ENCODE measurements around the gene SLC26A9. TPM values are rescaled to one million over a fixed set of nuclear protein-coding genes. Genes with fewer than 3 reads are reported as not detected.
"Not testable (repeated sequence)": the region's sequence is repeated elsewhere in the genome, so short reads cannot be mapped to it uniquely, and the experiment has no call there.

SLC26A9 gene
- total and polyA plus RNA-seq, 9 of the 15 experiments (the other 6 are each of a cell fraction or from before 2014, with no cell fraction given), result 0.03 TPM; not detected in 8

GRCh38 chr1:205891481-205891880 lies 51.8 kb downstream of the SLC26A9 start:
- in situ Hi-C loops (cut with MboI); H3K27ac ChIP-seq (ENCODE audit: extremely low read depth, low read depth, low read length); H3K4me2 ChIP-seq (ENCODE audit: insufficient read depth, low read length); BruUV-seq (replicated peaks); H3K9me1 ChIP-seq (ENCODE audit: control insufficient read depth, insufficient read depth, low read length); H3K9ac ChIP-seq (ENCODE audit: insufficient read depth in 1 of 2, low read depth in 2 of 2, low read length in 2 of 2); ATAC-seq; intact Hi-C loops (cut with micrococcal nuclease); H2AFZ ChIP-seq (ENCODE audit: low read depth, low read length); H4K20me1 ChIP-seq (replicated peaks; ENCODE audit: control insufficient read depth, insufficient read depth, low read length); H3K79me2 ChIP-seq (ENCODE audit: control insufficient read depth, insufficient read depth, low read length); DNase-seq (ENCODE audit: extremely low read depth in 1 of 4, low spot score in 3 of 4); H3K4me3 ChIP-seq; H3K4me1 ChIP-seq (replicated peaks in 1 of 2; ENCODE audit: control insufficient read depth in 2 of 2, insufficient read depth in 2 of 2, low read length in 2 of 2); H3K36me3 ChIP-seq (ENCODE audit: control insufficient read depth, insufficient read depth, low read length); H3K9me3 ChIP-seq (replicated peaks; ENCODE audit: control insufficient read depth, insufficient read depth, low read depth, low read length); CTCF ChIA-PET (ENCODE audit: low intra/inter-chr PET ratio); FAIRE-seq; H3K27me3 ChIP-seq (ENCODE audit: control insufficient read depth in 2 of 2, insufficient read depth in 2 of 2, low read length in 2 of 2): not testable (repeated sequence)
- 0% methylated on average over 2 of the region's 2 CpGs for WGBS (ENCODE audit: insufficient coverage, low coverage, missing lambda C conversion rate)
- POLR2A ChIA-PET, result interaction anchor here (1.5 kb wide), 1 partner anchor 86 kb away, joined by 3 read pairs; no protein-coding TSS in a partner anchor

- H3K4me1 ChIP-seq (replicated peaks in 1 of 2; ENCODE audit: control insufficient read depth in 2 of 2, insufficient read depth in 2 of 2, low read length in 2 of 2); BruUV-seq (replicated peaks); ATAC-seq; H2AFZ ChIP-seq (ENCODE audit: low read depth, low read length); intact Hi-C loops (cut with micrococcal nuclease); H4K20me1 ChIP-seq (replicated peaks; ENCODE audit: control insufficient read depth, insufficient read depth, low read length); H3K9me3 ChIP-seq (replicated peaks; ENCODE audit: control insufficient read depth, insufficient read depth, low read depth, low read length); H3K9ac ChIP-seq (ENCODE audit: insufficient read depth in 1 of 2, low read depth in 2 of 2, low read length in 2 of 2); H3K79me2 ChIP-seq (ENCODE audit: control insufficient read depth, insufficient read depth, low read length); FAIRE-seq; H3K36me3 ChIP-seq (ENCODE audit: control insufficient read depth, insufficient read depth, low read length); H3K27ac ChIP-seq (ENCODE audit: extremely low read depth, low read depth, low read length); H3K9me1 ChIP-seq (ENCODE audit: control insufficient read depth, insufficient read depth, low read length); H3K4me3 ChIP-seq; H3K4me2 ChIP-seq (ENCODE audit: insufficient read depth, low read length); CTCF ChIA-PET (ENCODE audit: low intra/inter-chr PET ratio); DNase-seq (ENCODE audit: extremely low read depth in 1 of 4, low spot score in 3 of 4); in situ Hi-C loops (cut with MboI); H3K27me3 ChIP-seq (ENCODE audit: control insufficient read depth in 2 of 2, insufficient read depth in 2 of 2, low read length in 2 of 2): not testable (repeated sequence)
- POLR2A ChIA-PET, result interaction anchor here (0.6 to 1.5 kb wide), 3 partner anchors 17 to 101 kb away, joined by 3 to 4 read pairs (median 3); no protein-coding TSS in a partner anchor
- WGBS (ENCODE audit: insufficient coverage, low coverage, missing lambda C conversion rate), result 0% methylated on average over 3 of the region's 3 CpGs
These were observed 52.6 kb downstream of the SLC26A9 start for GRCh38 chr1:205890631-205891030.

- H4K20me1 ChIP-seq (replicated peaks; ENCODE audit: control insufficient read depth, insufficient read depth, low read length); H3K4me2 ChIP-seq (ENCODE audit: insufficient read depth, low read length); H3K9ac ChIP-seq (ENCODE audit: insufficient read depth in 1 of 2, low read depth in 2 of 2, low read length in 2 of 2); H3K4me1 ChIP-seq (replicated peaks in 1 of 2; ENCODE audit: control insufficient read depth in 2 of 2, insufficient read depth in 2 of 2, low read length in 2 of 2); H3K79me2 ChIP-seq (ENCODE audit: control insufficient read depth, insufficient read depth, low read length); FAIRE-seq; H3K36me3 ChIP-seq (ENCODE audit: control insufficient read depth, insufficient read depth, low read length); H3K27me3 ChIP-seq (ENCODE audit: control insufficient read depth in 2 of 2, insufficient read depth in 2 of 2, low read length in 2 of 2); H2AFZ ChIP-seq (ENCODE audit: low read depth, low read length); H3K4me3 ChIP-seq; intact Hi-C loops (cut with micrococcal nuclease); POLR2A ChIA-PET; H3K9me3 ChIP-seq (replicated peaks; ENCODE audit: control insufficient read depth, insufficient read depth, low read depth, low read length); H3K27ac ChIP-seq (ENCODE audit: extremely low read depth, low read depth, low read length); CTCF ChIA-PET (ENCODE audit: low intra/inter-chr PET ratio); DNase-seq (ENCODE audit: extremely low read depth in 1 of 4, low spot score in 3 of 4); BruUV-seq (replicated peaks); H3K9me1 ChIP-seq (ENCODE audit: control insufficient read depth, insufficient read depth, low read length); in situ Hi-C loops (cut with MboI); ATAC-seq: not testable (repeated sequence)
- WGBS (ENCODE audit: insufficient coverage, low coverage, missing lambda C conversion rate), result 0% methylated on average over 3 of the region's 3 CpGs
These were observed 53.5 kb downstream of the SLC26A9 start for GRCh38 chr1:205889706-205890105.

DNA sequence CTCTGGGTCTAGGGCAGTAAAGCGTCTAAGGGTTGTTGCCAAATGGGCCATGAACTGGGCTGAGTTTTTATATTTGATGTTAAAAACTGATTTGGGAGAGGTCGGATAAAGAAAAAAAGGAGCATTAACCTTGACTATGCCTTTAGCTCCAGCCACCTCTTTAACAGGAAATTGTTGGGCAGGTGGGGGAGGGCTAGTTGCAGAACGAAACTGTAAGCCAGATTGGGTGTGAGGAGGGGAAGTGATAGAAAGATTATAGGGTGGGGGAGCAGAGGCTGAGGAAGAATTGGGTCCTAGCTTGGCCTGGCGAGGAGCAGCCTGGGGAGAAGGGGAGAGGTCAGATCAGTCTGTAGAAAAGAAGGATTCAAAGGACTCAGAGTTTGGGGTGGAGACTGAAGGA lies 54.2 kb downstream of the SLC26A9 start:
- in situ Hi-C loops (cut with MboI); H3K4me2 ChIP-seq (ENCODE audit: insufficient read depth, low read length); intact Hi-C loops (cut with micrococcal nuclease); H3K9me1 ChIP-seq (ENCODE audit: control insufficient read depth, insufficient read depth, low read length); H3K27me3 ChIP-seq (ENCODE audit: control insufficient read depth in 2 of 2, insufficient read depth in 2 of 2, low read length in 2 of 2); POLR2A ChIA-PET; H3K4me1 ChIP-seq (replicated peaks in 1 of 2; ENCODE audit: control insufficient read depth in 2 of 2, insufficient read depth in 2 of 2, low read length in 2 of 2); H3K9ac ChIP-seq (ENCODE audit: insufficient read depth in 1 of 2, low read depth in 2 of 2, low read length in 2 of 2); H3K4me3 ChIP-seq; DNase-seq (ENCODE audit: extremely low read depth in 1 of 4, low spot score in 3 of 4); CTCF ChIA-PET (ENCODE audit: low intra/inter-chr PET ratio); H3K79me2 ChIP-seq (ENCODE audit: control insufficient read depth, insufficient read depth, low read length); FAIRE-seq; H3K36me3 ChIP-seq (ENCODE audit: control insufficient read depth, insufficient read depth, low read length); H3K27ac ChIP-seq (ENCODE audit: extremely low read depth, low read depth, low read length); ATAC-seq; BruUV-seq (replicated peaks); H4K20me1 ChIP-seq (replicated peaks; ENCODE audit: control insufficient read depth, insufficient read depth, low read length); H3K9me3 ChIP-seq (replicated peaks; ENCODE audit: control insufficient read depth, insufficient read depth, low read depth, low read length); H2AFZ ChIP-seq (ENCODE audit: low read depth, low read length): not testable (repeated sequence)
- WGBS (ENCODE audit: insufficient coverage, low coverage, missing lambda C conversion rate), result 0% methylated on average over 4 of the region's 4 CpGs
